HG03469 (cell line): ENCODE data around the gene C14orf180.

Experiments
- ATAC-seq: cut with Tn5 transposase; IDR thresholded peaks from one replicate; pipeline ENCODE4 v1.9.1; 2021; ENCODE audit warnings: mild to moderate bottlenecking, moderate library complexity, moderate number of reproducible peaks; ENCODE audit not compliant: unreplicated experiment

Gene C14orf180

GRCh38 chr14:104560586-104560945 lies 19.0 kb upstream of the C14orf180 start:
- no peak for ATAC-seq

- no peak for ATAC-seq
Observed at GRCh38 chr14:104561124-104561557, 18.4 kb upstream of the C14orf180 start.

- no peak for ATAC-seq
Observed at GRCh38 chr14:104561632-104562495, 17.7 kb upstream of the C14orf180 start.

- ATAC-seq, result no peak
Observed at GRCh38 chr14:104562606-104563005, 17.0 kb upstream of the C14orf180 start.

- ATAC-seq, result no peak
Observed at GRCh38 chr14:104563191-104563741, 16.3 kb upstream of the C14orf180 start.

- no peak for ATAC-seq
Observed at GRCh38 chr14:104563742-104564615, 15.6 kb upstream of the C14orf180 start.

GRCh38 chr14:104564744-104565679 lies 14.6 kb upstream of the C14orf180 start:
- no peak for ATAC-seq

- ATAC-seq, result no peak
Observed at GRCh38 chr14:104567141-104567956, 12.2 kb upstream of the C14orf180 start.

- no peak for ATAC-seq
Observed at GRCh38 chr14:104567957-104568225, 11.7 kb upstream of the C14orf180 start.

- no peak for ATAC-seq
Observed at GRCh38 chr14:104568620-104569019, 10.9 kb upstream of the C14orf180 start.

GRCh38 chr14:104569435-104569834 lies 10.1 kb upstream of the C14orf180 start:
- no peak for ATAC-seq

GRCh38 chr14:104571246-104571645 lies 8.3 kb upstream of the C14orf180 start:
- no peak for ATAC-seq

- no peak for ATAC-seq
Observed at GRCh38 chr14:104572024-104572626, 7.4 kb upstream of the C14orf180 start.

GRCh38 chr14:104572668-104573067 lies 6.9 kb upstream of the C14orf180 start:
- ATAC-seq, result no peak

- no peak for ATAC-seq
Observed at GRCh38 chr14:104573930-104574329, 5.6 kb upstream of the C14orf180 start.

GRCh38 chr14:104574536-104574935 lies 5.0 kb upstream of the C14orf180 start:
- ATAC-seq, result no peak

- ATAC-seq, result no peak
Observed at GRCh38 chr14:104574978-104575583, 4.5 kb upstream of the C14orf180 start.

GRCh38 chr14:104576232-104576969 lies 3.2 kb upstream of the C14orf180 start:
- ATAC-seq, result no peak
